HG03139 (cell line): Measurements from ENCODE around the gene SH2D5.

ENCODE experiments used
- ATAC-seq: cut with Tn5 transposase; IDR thresholded peaks from one replicate; pipeline ENCODE4 v1.9.1; 2021; ENCODE audit not compliant: unreplicated experiment

SH2D5 gene

DNA sequence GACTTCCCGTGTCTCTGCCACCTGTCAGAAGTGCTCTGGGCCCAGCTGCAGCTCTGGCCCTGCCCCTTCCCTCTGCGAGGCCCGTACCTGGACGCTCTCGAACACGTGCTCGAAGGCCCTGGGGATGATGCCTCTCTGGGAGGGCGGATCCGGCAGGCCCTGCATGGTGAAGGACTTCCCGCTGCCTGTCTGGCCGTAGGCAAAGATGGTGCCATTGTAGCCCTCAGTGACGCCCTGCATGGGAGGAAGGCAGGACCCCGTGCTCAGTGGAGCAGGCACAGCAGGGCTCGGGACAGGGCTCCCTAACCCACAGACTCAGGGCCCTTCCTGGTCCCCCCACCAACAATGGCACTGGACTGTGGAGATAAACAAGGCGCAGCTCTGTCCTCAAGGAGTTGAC, 17.1 kb downstream of the SH2D5 start:
- no peak for ATAC-seq

DNA sequence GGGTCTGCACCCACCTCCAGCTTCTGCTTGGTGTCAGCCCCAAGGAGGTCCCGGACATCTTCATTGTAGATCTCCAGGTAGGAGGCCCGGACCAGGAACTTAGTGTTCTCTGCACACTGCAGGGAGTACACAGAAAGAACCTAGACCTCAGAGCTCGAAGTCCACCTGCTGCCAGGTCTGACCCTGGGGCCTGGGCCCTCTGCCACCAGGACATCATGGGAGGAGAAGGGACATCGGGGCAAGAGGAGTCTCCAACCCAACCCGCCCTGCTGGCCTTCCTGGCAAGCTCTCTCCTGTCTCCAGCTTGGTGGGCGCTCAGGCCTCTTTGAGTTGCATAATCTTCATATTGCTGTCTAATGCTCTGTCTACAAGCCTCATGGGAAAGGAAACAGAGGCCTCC, 19.1 kb downstream of the SH2D5 start:
- no peak for ATAC-seq

DNA sequence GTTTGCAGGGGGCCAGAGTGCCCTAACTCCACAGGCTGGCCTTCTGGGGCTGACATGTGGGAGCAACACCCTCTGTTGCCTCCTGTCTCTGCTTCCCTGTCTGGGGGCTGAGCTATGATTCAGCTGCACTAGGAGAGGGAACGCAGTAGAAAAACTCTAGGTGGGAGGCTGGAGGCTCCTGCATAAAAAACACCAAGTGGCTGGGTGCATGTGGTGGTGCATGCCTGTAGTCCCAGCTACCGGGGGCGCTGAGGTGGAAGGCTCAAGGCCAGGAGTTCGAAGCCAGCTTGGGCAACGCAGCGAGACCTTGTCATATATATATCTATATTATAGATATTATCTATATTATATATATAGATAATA, 20.3 kb downstream of the SH2D5 start:
- no peak for ATAC-seq

DNA sequence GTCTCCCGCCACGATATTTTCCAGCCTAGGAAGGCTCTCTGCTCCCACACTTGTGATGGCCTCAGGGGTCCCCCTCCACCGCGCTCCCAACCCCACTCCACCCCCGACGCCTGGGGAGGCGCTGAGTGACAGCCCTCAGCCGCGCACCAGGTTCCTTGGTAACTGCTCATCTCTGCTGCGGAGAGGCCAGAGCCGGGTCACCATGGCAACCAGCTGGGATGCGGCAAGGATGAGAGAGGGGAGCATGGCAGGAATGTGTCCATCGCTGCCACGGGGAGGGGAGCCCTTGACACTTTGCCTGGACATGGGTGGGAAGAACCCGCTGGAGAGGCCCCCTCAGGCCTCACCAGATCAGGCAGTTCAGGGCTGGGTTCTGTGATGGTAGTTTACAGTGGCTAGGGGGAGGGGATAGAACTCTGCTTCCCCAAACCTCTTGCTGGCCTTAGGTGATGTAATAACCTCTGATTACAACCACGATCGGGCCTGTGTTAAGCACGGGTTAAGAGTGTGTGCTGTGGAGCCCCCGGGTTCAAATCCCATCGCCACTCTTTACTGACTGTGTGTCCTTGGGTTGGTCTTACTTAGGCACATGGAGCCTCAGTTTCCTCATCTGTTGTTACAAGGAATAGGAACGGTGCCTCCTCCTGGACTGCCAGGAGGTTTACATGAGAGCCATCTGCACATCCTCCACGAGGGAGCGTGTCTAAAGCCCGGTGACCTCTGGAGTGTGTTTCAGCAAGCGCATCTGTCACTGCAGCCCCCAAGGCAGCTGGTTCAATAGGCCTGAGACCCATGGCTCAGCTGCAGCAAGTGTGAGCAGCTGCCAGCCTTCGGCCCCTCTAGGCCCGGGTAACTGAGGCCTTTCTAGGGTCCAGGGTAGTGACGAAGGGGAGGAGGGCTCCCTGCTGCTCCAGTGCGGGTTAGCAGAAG, 21.0 kb downstream of the SH2D5 start:
- ATAC-seq, result no peak

DNA sequence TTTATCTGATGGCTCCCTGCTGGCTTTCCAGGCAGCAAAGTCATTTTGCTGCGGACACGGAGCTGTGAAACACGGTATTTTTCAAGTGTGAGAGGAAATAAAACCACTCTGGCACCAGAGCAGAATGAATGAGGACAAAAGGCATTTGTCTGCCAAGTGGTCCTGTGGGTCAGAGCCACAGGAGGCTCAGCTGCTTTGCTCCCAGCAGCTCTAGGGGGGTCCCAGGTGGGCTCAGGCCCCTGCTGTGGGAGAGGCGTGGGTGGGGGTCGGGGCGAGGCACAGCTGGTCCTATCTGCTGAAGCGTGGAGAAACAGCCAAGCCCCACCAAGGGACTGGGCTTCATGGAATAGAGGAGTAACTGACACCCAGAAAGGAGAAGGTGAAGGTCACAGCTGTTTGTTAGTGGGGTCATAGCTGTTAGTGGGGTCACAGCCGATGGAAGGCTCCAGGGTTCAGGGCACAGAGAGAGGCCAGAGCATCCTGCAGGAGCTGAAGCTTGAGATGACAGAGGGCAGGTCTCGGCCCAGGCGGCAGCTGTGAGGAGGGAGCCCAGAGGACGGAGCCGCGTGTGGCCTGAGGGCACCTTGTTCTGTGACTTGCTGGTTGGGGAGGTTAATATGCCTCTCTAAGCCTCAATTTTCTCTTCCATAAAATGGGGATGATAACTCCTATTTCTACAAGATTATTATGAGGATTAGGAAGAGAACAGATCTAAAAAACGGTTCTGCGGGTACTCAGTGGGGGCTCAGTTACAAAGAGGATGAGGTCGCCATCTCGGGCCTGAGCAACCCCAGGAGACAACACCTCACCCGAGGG, 21.8 kb downstream of the SH2D5 start:
- ATAC-seq, result no peak

DNA sequence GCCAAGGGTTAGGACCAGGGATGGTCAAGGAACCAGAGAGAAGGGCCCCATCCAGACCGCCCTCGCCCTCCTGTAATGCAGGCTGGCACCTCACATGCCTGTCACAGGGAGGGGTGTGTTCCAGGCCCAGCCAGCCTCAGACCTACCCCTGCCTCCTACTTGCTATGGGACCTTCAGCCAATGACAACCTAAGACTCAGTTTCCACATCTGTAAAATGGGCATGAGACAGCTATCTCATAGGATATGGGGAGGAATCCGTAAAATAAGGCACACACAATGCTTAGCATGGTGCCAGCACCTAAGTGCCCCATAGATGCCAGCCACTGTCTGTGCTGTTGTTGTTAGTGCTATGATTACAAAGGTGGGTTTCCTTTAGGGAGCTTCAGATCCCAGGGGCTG, 22.6 kb downstream of the SH2D5 start:
- no peak for ATAC-seq

GRCh38 chr1:20708891-20709290, 23.6 kb downstream of the SH2D5 start:
- ATAC-seq, result no peak

- ATAC-seq, result no peak
Observed at GRCh38 chr1:20708057-20708456, 24.4 kb downstream of the SH2D5 start.

DNA sequence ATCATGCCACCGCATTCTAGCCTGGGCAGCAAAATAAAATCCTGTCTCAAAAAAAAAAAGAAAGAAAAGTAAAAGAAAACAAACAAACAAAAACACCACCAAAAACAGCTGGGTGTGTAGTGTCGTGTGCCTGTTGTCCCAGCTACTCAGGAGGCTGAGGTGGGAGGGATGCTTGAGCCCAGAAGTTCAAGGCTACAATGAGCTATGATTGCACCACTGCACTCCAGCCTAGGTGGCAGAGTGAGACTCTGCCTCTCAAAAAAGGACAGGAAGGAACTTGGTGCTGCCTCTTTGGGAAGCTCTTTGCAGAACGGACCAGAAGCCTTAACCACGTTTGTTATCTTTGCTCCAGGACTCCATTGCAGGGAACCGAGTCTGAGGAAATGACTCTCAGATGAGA, 25.7 kb downstream of the SH2D5 start:
- no peak for ATAC-seq

- no peak for ATAC-seq
Observed at GRCh38 chr1:20705203-20705755, 27.2 kb downstream of the SH2D5 start.

DNA sequence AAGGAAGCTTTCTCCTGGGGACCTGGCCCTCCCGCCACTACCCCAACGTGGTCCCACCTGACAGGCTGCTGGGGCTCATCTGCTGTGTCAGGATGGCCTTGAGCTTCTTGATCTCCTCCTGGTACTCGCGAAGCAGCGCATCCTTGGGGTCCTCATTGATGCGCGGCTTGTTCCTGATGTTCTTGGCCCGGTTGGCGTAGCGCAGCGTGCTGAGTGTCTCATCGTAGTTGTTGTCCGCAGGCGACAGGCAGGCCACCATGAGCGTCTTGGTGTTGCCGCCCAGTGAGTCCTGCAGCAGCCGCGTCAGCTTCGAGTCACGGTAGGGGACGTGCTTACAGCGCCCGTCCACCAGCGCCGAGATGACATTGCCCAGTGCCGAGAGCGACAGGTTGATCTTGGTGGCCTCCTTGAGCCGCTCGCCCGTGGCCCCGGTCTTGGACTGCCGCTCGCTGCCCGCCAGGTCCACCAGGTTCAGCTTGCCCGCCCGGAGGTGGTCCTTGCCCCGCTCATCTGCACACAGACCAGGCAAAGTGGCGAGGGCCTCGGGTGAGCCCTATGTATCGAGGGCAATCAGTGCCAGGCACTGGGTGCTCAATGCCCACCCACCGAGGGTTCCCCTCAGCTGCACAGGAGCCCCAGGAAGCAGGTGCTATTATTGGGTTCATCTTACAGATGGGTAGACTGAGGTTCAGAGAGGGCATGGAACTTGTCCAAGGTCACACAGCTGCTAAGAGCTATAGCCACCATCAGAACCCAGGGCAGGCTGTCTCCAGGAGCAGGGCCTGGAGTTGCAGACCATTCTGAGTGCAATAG, 27.9 kb downstream of the SH2D5 start:
- no peak for ATAC-seq

GRCh38 chr1:20703124-20703756, 29.3 kb downstream of the SH2D5 start:
- no peak for ATAC-seq

- ATAC-seq, result no peak
Observed at GRCh38 chr1:20702416-20702815, 30.1 kb downstream of the SH2D5 start.

GRCh38 chr1:20701847-20702246, 30.7 kb downstream of the SH2D5 start:
- ATAC-seq, result no peak

DNA sequence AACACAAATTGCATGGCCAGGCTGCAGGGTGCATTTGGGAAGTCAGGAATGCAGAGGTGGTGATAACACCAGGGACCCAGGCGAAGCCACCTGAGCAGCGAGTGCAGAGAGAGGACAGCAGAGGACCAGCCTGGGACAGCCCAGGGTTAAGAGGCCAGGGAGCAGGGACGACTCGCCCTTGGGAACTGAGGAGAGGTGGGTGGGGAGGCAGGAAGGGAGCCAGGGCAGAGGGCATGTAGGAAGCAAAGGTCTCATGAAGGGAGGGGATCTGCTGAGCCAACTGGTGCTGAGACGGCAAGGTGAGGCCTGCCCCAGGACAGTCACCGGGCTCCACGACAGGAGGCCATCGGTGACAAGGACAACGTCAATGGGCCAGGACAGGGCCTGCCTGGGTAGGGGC, 31.1 kb downstream of the SH2D5 start:
- no peak for ATAC-seq

GRCh38 chr1:20700636-20701215, 31.8 kb downstream of the SH2D5 start:
- no peak for ATAC-seq

GRCh38 chr1:20699558-20699957, 32.9 kb downstream of the SH2D5 start:
- no peak for ATAC-seq

DNA sequence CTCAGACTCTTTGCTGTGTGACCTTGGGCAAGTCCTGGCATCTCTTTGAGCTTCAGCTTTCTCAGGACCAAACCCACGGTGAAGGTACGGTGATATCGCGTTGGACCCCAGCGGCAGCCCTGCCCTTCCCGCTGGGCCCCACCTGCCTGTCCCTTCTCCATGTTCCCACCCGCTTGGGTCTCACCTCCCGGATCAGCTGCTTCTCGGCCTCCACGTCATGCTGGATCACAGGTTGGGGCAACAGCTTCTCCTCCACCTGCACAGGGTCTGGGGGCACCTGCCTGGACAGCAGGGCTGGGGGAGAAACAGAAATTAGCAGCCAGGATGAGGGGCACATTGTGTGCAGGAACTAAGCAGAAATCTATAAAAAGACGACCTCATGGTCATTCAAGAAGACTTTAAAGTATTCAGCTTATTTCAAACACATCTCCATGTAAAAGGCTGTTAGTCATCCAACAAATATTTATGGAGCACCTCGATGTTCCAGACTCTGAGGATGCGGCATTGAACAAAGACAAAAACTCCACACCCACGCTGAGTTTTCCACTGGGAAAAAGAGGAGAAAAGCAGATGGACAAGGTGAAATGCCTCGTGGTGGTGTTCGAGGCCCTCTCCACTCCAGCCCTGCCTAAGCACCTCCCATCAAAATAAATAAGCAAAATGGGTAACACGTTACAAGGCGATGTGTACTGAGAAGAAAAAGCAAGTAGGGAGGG, 34.1 kb downstream of the SH2D5 start:
- no peak for ATAC-seq

DNA sequence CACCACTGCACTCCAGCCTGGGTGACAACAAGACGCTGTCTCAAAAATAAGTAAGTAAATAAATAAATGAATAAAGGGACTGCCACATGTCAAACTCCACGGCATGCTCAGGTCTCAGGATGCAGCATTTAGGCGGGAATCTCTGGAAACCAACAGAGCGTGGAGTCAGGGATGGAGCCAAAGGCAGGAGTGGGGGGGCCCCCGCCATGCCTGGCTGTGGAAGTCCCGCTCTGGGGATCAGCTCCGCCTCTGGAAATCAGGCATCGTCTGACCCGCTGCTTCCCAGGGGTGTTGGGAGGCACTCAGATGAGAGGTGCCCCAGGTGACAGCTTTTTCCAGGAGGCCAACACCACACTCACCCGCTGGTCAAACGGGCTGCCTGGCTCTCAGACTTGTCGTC, 34.9 kb downstream of the SH2D5 start:
- no peak for ATAC-seq
